Gastrocnemius medialis (tissue), 4 donors: ENCODE measurements around the gene MUC5B.

ENCODE experiments used
- CTCF ChIP-seq, 5 experiments: fragments of 450-650 bp in 3 of 5; fragments of 200-600 bp in 2 of 5; sonication (generic) in 2 of 5; IDR thresholded peaks in 4 of 5; conservative IDR thresholded peaks in 1 of 5; 1 replicate in 4 of 5; 2 replicates in 1 of 5; pipeline ENCODE4 v1.5.1; 2016 to 2019; ENCODE audit warnings: antibody characterized with exemption in 5 of 5, mild to moderate bottlenecking in 3 of 5, moderate library complexity in 3 of 5
- POLR2A ChIP-seq, 2 donors: fragments of 450-650 bp; IDR thresholded peaks; one replicate each; pipeline ENCODE4 v1.6.1; 2017; ENCODE audit warnings: antibody characterized with exemption in 2 of 2, mild to moderate bottlenecking in 2 of 2, moderate library complexity in 2 of 2

- TF ChIP-seq POLR2A (IDR thresholded peaks at IDR 0.05) = no peak
- TF ChIP-seq CTCF (IDR thresholded peaks at IDR 0.05 in 4 of 5, conservative IDR thresholded peaks at IDR 0.05 in 1 of 5) = no peak
Observed at GRCh38 chr11:1300569-1301187, 77.8 kb downstream of the MUC5B start.
